WTC11 (cell line): ENCODE results near the gene RNASEH2C. TPM values are rescaled to one million over a fixed set of nuclear protein-coding genes. Genes with fewer than 3 reads are reported as not detected.
A peak's percentile ranks its signal among the peaks of the same experiment; 100 is the strongest.

Experiments
- ATF1 ChIP-seq: sonication (generic); formaldehyde crosslinking; IDR thresholded peaks from 2 replicates; pipeline ENCODE4 v1.8.1; 2023; ENCODE audit warnings: mild to moderate bottlenecking, moderate library complexity, missing genetic modification reagents
- ATF3 ChIP-seq: sonication (generic); formaldehyde crosslinking; conservative IDR thresholded peaks from 2 replicates; pipeline ENCODE4 v1.8.1; 2022; ENCODE audit warnings: mild to moderate bottlenecking, missing genetic modification reagents
- CTCF ChIP-seq: fragments of 200-600 bp; IDR thresholded peaks from 2 replicates; pipeline ENCODE4 v1.8.0; 2022; ENCODE audit warnings: antibody characterized with exemption
- FOXK1 ChIP-seq: sonication (generic); formaldehyde crosslinking; IDR thresholded peaks from 2 replicates; pipeline ENCODE4 v1.8.0; 2022; ENCODE audit warnings: mild to moderate bottlenecking, moderate library complexity, missing genetic modification reagents
- GTF2I ChIP-seq: fragments of 250-450 bp; sonication (Bioruptor Pico); conservative IDR thresholded peaks from 2 replicates; pipeline ENCODE4 v1.4.0; 2021; ENCODE audit warnings: mild to moderate bottlenecking
- HMGA2 ChIP-seq: fragments of 250-450 bp; sonication (Bioruptor Pico); IDR thresholded peaks from 2 replicates; pipeline ENCODE4 v1.4.0; 2021; ENCODE audit warnings: mild to moderate bottlenecking, moderate library complexity
- JUN ChIP-seq: sonication (generic); formaldehyde crosslinking; IDR thresholded peaks from 2 replicates; pipeline ENCODE4 v1.8.0; 2023; ENCODE audit warnings: mild to moderate bottlenecking, missing genetic modification reagents
- KAT7 ChIP-seq: sonication (generic); formaldehyde crosslinking; IDR thresholded peaks from 2 replicates; pipeline ENCODE4 v1.8.1; 2023; ENCODE audit warnings: missing genetic modification reagents, mild to moderate bottlenecking, borderline replicate concordance
- MXD4 ChIP-seq: fragments of 250-450 bp; sonication (Bioruptor Pico); IDR thresholded peaks from 2 replicates; pipeline ENCODE4 v1.8.0; 2021; ENCODE audit warnings: mild to moderate bottlenecking, moderate library complexity, borderline replicate concordance
- MYBL2 ChIP-seq: sonication (generic); formaldehyde crosslinking; IDR thresholded peaks from 2 replicates; pipeline ENCODE4 v1.8.1; 2023; ENCODE audit warnings: mild to moderate bottlenecking, moderate library complexity, missing genetic modification reagents
- PRDM15 ChIP-seq: sonication (generic); formaldehyde crosslinking; IDR thresholded peaks from 2 replicates; pipeline ENCODE4 v1.8.0; 2022; ENCODE audit warnings: missing genetic modification reagents
- PREB ChIP-seq: sonication (generic); formaldehyde crosslinking; IDR thresholded peaks from 2 replicates; pipeline ENCODE4 v1.8.1; 2022; ENCODE audit warnings: mild to moderate bottlenecking, missing genetic modification reagents, moderate library complexity, borderline replicate concordance
- PRRX2 ChIP-seq: fragments of 250-450 bp; sonication (Bioruptor Pico); IDR thresholded peaks from 2 replicates; pipeline ENCODE4 v1.8.0; 2021; ENCODE audit warnings: mild to moderate bottlenecking
- RELA ChIP-seq: sonication (generic); formaldehyde crosslinking; IDR thresholded peaks from 2 replicates; pipeline ENCODE4 v1.8.1; 2022; ENCODE audit warnings: missing genetic modification reagents, mild to moderate bottlenecking, borderline replicate concordance
- SP1 ChIP-seq: sonication (generic); formaldehyde crosslinking; conservative IDR thresholded peaks from 2 replicates; pipeline ENCODE4 v1.8.1; 2022; ENCODE audit warnings: missing genetic modification reagents
- ZNF219 ChIP-seq: sonication (generic); formaldehyde crosslinking; IDR thresholded peaks from 2 replicates; pipeline ENCODE4 v1.8.0; 2023; ENCODE audit warnings: missing genetic modification reagents, mild to moderate bottlenecking, borderline replicate concordance
- ZNF396 ChIP-seq: fragments of 250-450 bp; sonication (Bioruptor Pico); IDR thresholded peaks from 2 replicates; pipeline ENCODE4 v1.8.0; 2021; ENCODE audit warnings: mild to moderate bottlenecking, moderate library complexity, borderline replicate concordance
- ZNF416 ChIP-seq: fragments of 250-450 bp; sonication (Bioruptor Pico); IDR thresholded peaks from 2 replicates; pipeline ENCODE4 v1.9.0; 2021; ENCODE audit warnings: mild to moderate bottlenecking, inconsistent platforms
- ZNF671 ChIP-seq: fragments of 250-450 bp; sonication (Bioruptor Pico); IDR thresholded peaks from 2 replicates; pipeline ENCODE4 v1.8.0; 2021; ENCODE audit warnings: mild to moderate bottlenecking
- total RNA-seq: library from RNA; stranded (reverse); gene quantifications from 3 replicates; pipeline ENCODE4 v1.2.3, GENCODE V29; 2021
- TF ChIP-seq, protein P1 (sequence below): sonication (generic); formaldehyde crosslinking; IDR thresholded peaks from 2 replicates; pipeline ENCODE4 v1.8.0; 2022; ENCODE audit warnings: mild to moderate bottlenecking, missing genetic modification reagents
- TF ChIP-seq, protein P2 (sequence below): fragments of 250-450 bp; sonication (Bioruptor Pico); IDR thresholded peaks from 2 replicates; pipeline ENCODE4 v1.9.0; 2021; ENCODE audit warnings: mild to moderate bottlenecking, borderline replicate concordance
- TF ChIP-seq, protein P3 (sequence below): sonication (generic); formaldehyde crosslinking; IDR thresholded peaks from 2 replicates; pipeline ENCODE4 v1.8.0; 2022; ENCODE audit warnings: mild to moderate bottlenecking, missing genetic modification reagents
- TF ChIP-seq, protein P4 (sequence below): sonication (generic); formaldehyde crosslinking; IDR thresholded peaks from 2 replicates; pipeline ENCODE4 v1.8.1; 2022; ENCODE audit warnings: missing genetic modification reagents, borderline replicate concordance

The RNASEH2C gene
- total RNA-seq, 1 experiment from 2014 or later = 42.1 TPM

- TF ChIP-seq PRDM15 (CRISPR knock-in tag) (peak; percentile 62), PRRX2 (no peak), SP1 (CRISPR knock-in tag) (peak; percentile 52), HMGA2 (CRISPR knock-in tag) (no peak), ZNF396 (no peak), MYBL2 (peak; percentile 61), KAT7 (no peak), ZNF219 (CRISPR knock-in tag) (no peak), JUN (CRISPR knock-in tag) (peak; percentile 31; the same call in 1 of the 2 replicates), MXD4 (no peak), GTF2I (CRISPR knock-in tag) (no peak), ZNF671 (CRISPR knock-in tag) (no peak), CTCF (no peak), PREB (no peak), ZNF416 (CRISPR knock-in tag) (no peak), RELA (CRISPR knock-in tag) (no peak), ATF3 (CRISPR knock-in tag) (no peak), ATF1 (CRISPR knock-in tag) (no peak), FOXK1 (CRISPR knock-in tag) (peak; percentile 61; the same call in 1 of the 2 replicates)
- TF ChIP-seq, protein P1, sequence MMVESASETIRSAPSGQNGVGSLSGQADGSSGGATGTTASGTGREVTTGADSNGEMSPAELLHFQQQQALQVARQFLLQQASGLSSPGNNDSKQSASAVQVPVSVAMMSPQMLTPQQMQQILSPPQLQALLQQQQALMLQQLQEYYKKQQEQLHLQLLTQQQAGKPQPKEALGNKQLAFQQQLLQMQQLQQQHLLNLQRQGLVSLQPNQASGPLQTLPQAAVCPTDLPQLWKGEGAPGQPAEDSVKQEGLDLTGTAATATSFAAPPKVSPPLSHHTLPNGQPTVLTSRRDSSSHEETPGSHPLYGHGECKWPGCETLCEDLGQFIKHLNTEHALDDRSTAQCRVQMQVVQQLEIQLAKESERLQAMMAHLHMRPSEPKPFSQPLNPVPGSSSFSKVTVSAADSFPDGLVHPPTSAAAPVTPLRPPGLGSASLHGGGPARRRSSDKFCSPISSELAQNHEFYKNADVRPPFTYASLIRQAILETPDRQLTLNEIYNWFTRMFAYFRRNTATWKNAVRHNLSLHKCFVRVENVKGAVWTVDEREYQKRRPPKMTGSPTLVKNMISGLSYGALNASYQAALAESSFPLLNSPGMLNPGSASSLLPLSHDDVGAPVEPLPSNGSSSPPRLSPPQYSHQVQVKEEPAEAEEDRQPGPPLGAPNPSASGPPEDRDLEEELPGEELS (CRISPR knock-in tag) = peak; percentile 85; the same call in 1 of the 2 replicates
- TF ChIP-seq, protein P2, sequence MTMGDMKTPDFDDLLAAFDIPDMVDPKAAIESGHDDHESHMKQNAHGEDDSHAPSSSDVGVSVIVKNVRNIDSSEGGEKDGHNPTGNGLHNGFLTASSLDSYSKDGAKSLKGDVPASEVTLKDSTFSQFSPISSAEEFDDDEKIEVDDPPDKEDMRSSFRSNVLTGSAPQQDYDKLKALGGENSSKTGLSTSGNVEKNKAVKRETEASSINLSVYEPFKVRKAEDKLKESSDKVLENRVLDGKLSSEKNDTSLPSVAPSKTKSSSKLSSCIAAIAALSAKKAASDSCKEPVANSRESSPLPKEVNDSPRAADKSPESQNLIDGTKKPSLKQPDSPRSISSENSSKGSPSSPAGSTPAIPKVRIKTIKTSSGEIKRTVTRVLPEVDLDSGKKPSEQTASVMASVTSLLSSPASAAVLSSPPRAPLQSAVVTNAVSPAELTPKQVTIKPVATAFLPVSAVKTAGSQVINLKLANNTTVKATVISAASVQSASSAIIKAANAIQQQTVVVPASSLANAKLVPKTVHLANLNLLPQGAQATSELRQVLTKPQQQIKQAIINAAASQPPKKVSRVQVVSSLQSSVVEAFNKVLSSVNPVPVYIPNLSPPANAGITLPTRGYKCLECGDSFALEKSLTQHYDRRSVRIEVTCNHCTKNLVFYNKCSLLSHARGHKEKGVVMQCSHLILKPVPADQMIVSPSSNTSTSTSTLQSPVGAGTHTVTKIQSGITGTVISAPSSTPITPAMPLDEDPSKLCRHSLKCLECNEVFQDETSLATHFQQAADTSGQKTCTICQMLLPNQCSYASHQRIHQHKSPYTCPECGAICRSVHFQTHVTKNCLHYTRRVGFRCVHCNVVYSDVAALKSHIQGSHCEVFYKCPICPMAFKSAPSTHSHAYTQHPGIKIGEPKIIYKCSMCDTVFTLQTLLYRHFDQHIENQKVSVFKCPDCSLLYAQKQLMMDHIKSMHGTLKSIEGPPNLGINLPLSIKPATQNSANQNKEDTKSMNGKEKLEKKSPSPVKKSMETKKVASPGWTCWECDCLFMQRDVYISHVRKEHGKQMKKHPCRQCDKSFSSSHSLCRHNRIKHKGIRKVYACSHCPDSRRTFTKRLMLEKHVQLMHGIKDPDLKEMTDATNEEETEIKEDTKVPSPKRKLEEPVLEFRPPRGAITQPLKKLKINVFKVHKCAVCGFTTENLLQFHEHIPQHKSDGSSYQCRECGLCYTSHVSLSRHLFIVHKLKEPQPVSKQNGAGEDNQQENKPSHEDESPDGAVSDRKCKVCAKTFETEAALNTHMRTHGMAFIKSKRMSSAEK = no peak
- TF ChIP-seq, protein P3, sequence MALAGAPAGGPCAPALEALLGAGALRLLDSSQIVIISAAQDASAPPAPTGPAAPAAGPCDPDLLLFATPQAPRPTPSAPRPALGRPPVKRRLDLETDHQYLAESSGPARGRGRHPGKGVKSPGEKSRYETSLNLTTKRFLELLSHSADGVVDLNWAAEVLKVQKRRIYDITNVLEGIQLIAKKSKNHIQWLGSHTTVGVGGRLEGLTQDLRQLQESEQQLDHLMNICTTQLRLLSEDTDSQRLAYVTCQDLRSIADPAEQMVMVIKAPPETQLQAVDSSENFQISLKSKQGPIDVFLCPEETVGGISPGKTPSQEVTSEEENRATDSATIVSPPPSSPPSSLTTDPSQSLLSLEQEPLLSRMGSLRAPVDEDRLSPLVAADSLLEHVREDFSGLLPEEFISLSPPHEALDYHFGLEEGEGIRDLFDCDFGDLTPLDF (CRISPR knock-in tag) = no peak
- TF ChIP-seq, protein P4, sequence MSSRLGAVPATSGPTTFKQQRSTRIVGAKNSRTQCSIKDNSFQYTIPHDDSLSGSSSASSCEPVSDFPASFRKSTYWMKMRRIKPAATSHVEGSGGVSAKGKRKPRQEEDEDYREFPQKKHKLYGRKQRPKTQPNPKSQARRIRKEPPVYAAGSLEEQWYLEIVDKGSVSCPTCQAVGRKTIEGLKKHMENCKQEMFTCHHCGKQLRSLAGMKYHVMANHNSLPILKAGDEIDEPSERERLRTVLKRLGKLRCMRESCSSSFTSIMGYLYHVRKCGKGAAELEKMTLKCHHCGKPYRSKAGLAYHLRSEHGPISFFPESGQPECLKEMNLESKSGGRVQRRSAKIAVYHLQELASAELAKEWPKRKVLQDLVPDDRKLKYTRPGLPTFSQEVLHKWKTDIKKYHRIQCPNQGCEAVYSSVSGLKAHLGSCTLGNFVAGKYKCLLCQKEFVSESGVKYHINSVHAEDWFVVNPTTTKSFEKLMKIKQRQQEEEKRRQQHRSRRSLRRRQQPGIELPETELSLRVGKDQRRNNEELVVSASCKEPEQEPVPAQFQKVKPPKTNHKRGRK (CRISPR knock-in tag) = no peak
These were observed at the start of gene RNASEH2C (continued) for GRCh38 chr11:65720211-65720934.
